ENCODE results near the gene ERBB4. TPM values are rescaled to one million over a fixed set of nuclear protein-coding genes. Genes with fewer than 3 reads are reported as not detected.

ERBB4 gene
- total RNA-seq, 8 experiments from 2014 or later, result 0.14 to 27.9 (median 7.9) TPM

DNA sequence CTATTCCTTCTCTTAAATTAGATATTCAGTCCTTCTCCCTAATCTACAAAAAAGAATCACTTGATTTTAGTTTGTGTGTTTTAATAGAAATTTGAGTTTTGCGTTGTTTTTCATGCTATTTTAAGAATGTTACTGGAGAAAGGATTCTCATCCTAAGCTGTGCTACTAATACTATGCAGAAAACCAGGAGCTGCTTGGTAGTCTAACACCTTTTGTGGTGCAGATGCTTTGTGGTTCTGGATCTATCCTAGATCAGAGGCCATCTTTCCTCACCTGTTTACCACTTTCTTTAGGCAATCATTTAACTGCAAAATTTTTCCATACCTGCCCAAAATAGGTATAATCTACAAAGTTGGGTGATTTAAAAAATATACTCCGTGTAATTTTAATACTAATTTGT is 1158.6 kb downstream of the ERBB4 start:
- in situ Hi-C loops (cut with MboI; ENCODE audit: low pct_unique_long_range_greater_than_20kb in 2 of 9, low sequenced_read_pairs in 9 of 9, unreplicated experiment in 9 of 9), result no loop called here
- H3K4me3 ChIP-seq, result no peak overlapping the region
- 0 to 100% (median 86%) methylated on average over 1 to 2 of the region's 2 CpGs; no CpG with 5 or more reads in 1 of the 10 experiments for WGBS, 10 experiments
- H3K27ac ChIP-seq, result no peak overlapping the region
- no peak for ATAC-seq (replicated peaks in 6 of 8)
- no peaks in the 10 kb centered on the region for H3K4me1 ChIP-seq (replicated peaks in 1 of 2)

DNA sequence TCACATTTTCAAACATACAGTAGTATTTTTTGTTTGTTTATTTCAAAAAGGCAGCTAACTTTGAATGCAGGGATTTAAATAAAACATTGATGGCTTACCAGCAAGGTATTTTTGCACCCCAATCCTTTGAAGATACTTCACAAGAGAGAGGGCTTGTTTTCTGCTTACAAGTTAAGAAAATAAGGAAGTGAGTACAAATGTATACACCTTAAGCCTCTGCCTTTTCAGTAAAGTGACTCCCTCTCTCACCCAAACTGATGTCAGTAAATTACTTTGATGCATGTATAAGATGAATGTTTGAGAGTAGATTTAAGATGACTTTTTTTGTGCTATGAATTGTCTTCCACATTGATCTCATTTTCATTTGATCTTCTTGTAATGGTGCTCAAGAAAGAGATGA is 1162.2 kb downstream of the ERBB4 start:
- Histone ChIP-seq H3K27ac (no peak overlapping the region), H3K4me3 (no peak overlapping the region), H3K4me1 (replicated peaks in 1 of 2) (peaks cover 0 to 22% of the 10 kb centered on the region in 2 donors)
- in situ Hi-C loops (cut with MboI; ENCODE audit: low pct_unique_long_range_greater_than_20kb in 2 of 9, low sequenced_read_pairs in 9 of 9, unreplicated experiment in 9 of 9), result no loop called here
- no peak for ATAC-seq (replicated peaks in 6 of 8)

DNA sequence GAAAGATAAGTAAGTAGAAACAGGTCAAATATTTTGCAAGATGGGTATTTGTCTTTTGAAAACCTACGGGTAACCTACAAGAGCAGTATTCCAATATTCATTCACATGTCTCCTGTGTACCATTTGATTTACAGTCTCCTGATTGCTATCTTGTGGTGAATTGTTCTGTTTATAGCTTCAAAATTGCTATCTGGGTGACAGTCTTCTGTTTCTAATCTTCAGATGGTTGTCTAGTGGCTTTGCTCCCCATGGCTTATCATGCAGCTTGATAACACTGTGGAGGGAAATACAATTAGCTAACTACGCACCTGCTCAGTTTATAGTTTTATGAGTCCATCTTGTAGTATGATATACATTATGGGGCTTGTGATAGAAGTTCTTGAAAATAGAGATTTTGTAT is 1165.4 kb downstream of the ERBB4 start:
- Histone ChIP-seq H3K27ac (no peak overlapping the region), H3K4me1 (replicated peaks in 1 of 2) (peaks cover 0 to 22% of the 10 kb centered on the region in 2 donors), H3K4me3 (no peak overlapping the region)
- ATAC-seq (replicated peaks in 6 of 8), result peak in 5 of 8 experiments; percentile 19 to 61 (median 40)
- in situ Hi-C loops (cut with MboI; ENCODE audit: low pct_unique_long_range_greater_than_20kb in 2 of 9, low sequenced_read_pairs in 9 of 9, unreplicated experiment in 9 of 9), result no loop called here
- WGBS, 10 experiments, result 11 to 94% (median 73%) methylated on average over 1 to 2 of the region's 2 CpGs

DNA sequence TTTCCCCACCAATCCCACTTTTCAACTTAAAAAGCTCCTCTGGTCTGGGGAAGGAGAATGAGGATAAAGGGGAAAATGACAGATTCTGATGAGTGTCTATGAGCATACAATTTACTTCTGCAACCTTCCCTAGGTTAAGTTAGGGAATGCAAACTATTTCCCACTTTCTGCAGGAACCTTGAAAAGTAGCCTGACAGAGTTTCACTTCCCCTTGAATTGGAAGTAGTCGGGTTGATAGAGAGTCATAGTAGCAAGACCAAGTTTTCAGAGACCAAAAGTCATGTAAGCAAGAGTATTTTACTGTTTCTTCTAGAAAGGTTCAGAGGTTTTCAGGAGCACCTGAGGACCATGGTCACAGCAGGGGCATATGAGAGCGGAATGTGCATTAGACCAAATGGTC is 1167.1 kb downstream of the ERBB4 start:
- Histone ChIP-seq H3K4me3 (no peak overlapping the region), H3K27ac (no peak overlapping the region), H3K4me1 (replicated peaks in 1 of 2) (peaks cover 0 to 22% of the 10 kb centered on the region in 2 donors)
- no peak for ATAC-seq (replicated peaks in 6 of 8)
- 20 to 100% (median 50%) methylated on average over 1 to 2 of the region's 2 CpGs; no CpG with 5 or more reads in 3 of the 10 experiments for WGBS, 10 experiments
- in situ Hi-C loops (cut with MboI; ENCODE audit: low pct_unique_long_range_greater_than_20kb in 2 of 9, low sequenced_read_pairs in 9 of 9, unreplicated experiment in 9 of 9), result no loop called here

DNA sequence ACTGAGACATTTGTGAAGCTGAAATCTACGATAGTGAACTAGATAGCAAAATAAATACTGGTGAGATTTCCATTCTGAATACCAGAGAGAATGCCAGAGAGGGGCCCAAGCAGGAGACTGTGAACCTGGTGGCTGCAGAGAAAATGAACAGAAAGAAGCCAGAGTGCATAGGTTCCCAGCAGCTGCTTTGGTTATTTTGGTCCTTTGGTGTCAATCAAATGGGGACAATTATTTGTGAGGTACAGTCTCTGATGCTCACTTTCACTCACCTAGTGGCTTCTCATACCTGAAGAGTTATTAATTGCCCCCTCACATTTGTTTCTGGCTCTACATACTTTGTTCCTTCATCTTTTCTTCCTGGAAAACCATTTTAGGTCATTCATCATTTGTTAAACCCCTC is 1170.1 kb downstream of the ERBB4 start:
- WGBS, 10 experiments, result 0 to 82% (median 78%) methylated on average over 1 of the region's 1 CpG; no CpG with 5 or more reads in 7 of the 10 experiments
- in situ Hi-C loops (cut with MboI; ENCODE audit: low pct_unique_long_range_greater_than_20kb in 2 of 9, low sequenced_read_pairs in 9 of 9, unreplicated experiment in 9 of 9), result no loop called here
- H3K27ac ChIP-seq, result no peak overlapping the region

DNA sequence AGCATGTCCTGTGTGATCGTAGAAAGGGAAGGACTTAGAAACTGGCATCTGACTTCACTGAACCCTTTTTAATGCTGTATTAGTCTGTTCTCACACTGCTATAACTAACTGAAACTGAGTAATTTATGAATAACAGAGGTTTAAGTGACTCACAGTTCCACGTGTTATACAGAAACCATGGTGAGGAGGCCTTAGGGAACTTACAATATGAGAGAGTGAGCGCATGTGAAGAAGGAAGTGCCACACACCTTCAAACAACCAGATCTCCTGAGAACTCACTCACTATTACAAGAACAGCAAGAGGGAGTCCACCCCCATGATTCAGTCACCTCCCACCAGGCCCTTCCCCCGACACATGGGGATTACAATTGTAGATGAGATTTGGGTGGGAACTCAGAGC is 1170.9 kb downstream of the ERBB4 start:
- Histone ChIP-seq H3K4me1 (replicated peaks in 1 of 2) (peaks cover 0 to 4% of the 10 kb centered on the region in 2 donors), H3K4me3 (no peak overlapping the region), H3K27ac (no peak overlapping the region)
- WGBS, 10 experiments, result 10 to 100% (median 82%) methylated on average over 1 to 3 of the region's 4 CpGs; no CpG with 5 or more reads in 1 of the 10 experiments
- ATAC-seq (replicated peaks in 6 of 8), result peak in 5 of 8 experiments; percentile 44 to 92 (median 76)
- in situ Hi-C loops (cut with MboI; ENCODE audit: low pct_unique_long_range_greater_than_20kb in 2 of 9, low sequenced_read_pairs in 9 of 9, unreplicated experiment in 9 of 9), result no loop called here

More for the DNA sequence above, 1170.1 kb downstream of the ERBB4 start:
- ATAC-seq (replicated peaks in 6 of 8), result no peak
- no peak overlapping the region for H3K4me3 ChIP-seq
- peaks cover 0 to 11% of the 10 kb centered on the region in 2 donors for H3K4me1 ChIP-seq (replicated peaks in 1 of 2)

DNA sequence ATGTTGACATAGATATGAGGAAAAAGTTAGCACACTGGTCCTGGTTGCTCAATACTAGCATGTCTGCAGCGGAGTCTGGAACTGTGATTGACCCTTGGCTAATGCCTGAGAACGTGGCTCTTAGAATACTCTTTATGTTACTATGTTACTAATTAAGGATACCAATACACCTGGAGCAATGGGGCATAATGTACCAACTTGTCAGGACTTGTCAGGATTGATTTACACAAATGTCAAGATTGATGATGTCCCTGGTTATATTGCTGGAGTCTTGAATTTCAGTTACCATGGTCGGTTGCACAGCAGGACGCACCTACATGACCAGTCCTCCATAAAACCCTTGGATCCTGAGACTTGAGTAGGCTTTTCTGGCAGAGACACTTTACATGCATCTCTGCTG is 1171.3 kb downstream of the ERBB4 start:
- Histone ChIP-seq H3K4me3 (no peak overlapping the region), H3K4me1 (replicated peaks in 1 of 2) (no peaks in the 10 kb centered on the region), H3K27ac (no peak overlapping the region)
- WGBS, 10 experiments, result 0 to 89% (median 75%) methylated on average over 1 to 4 of the region's 4 CpGs; no CpG with 5 or more reads in 3 of the 10 experiments
- peak in 2 of 8 experiments; percentile 15 to 18 for ATAC-seq (replicated peaks in 6 of 8)
- in situ Hi-C loops (cut with MboI; ENCODE audit: low pct_unique_long_range_greater_than_20kb in 2 of 9, low sequenced_read_pairs in 9 of 9, unreplicated experiment in 9 of 9), result no loop called here

DNA sequence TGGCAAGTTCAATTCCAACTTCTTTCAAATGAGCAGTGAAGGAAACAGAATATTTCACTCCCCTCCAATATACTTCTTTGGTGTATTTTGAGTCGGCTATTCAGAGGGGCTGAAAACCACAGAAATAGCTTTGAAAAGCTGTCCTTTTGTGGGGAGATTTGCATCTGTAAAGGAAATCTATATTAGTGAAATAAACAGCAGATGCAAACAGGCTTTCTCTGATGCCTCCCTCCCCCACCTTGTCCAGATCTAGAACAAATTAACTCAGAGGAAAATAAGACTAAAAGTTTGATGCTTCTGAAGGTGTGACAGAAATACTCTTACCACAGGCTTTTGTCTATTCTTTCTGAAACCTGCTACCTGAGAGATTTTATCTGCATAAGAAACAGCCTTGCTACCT is 1173.7 kb downstream of the ERBB4 start:
- H3K27ac ChIP-seq, result no peak overlapping the region
- ATAC-seq (replicated peaks in 6 of 8), result no peak
- no peaks in the 10 kb centered on the region for H3K4me1 ChIP-seq (replicated peaks in 1 of 2)
- in situ Hi-C loops (cut with MboI; ENCODE audit: low pct_unique_long_range_greater_than_20kb in 2 of 9, low sequenced_read_pairs in 9 of 9, unreplicated experiment in 9 of 9), result no loop called here
- no peak overlapping the region for H3K4me3 ChIP-seq
- WGBS, 10 experiments, result 0 to 100% (median 37%) methylated on average over 1 of the region's 1 CpG; no CpG with 5 or more reads in 2 of the 10 experiments

DNA sequence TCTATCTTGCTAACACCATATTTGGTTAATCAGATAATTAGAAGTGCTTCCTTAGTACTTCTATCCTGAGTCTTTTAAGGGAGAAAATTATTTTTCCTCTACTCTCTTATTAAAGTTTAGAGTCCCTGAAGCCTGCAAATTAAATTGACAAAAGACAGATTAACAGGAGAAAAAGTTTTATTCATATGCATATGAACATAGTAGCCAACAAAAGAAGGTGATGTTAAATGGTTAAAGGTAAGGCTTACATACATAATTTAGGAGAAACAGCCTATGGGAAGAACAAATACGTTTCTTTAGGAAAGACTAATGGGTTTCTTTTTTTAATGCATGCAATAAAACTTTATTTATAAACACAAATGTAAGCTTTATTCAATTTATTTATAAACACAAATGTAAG is 1177.2 kb downstream of the ERBB4 start:
- ATAC-seq (replicated peaks in 6 of 8), result no peak
- H3K4me1 ChIP-seq (replicated peaks in 1 of 2), result no peaks in the 10 kb centered on the region
- in situ Hi-C loops (cut with MboI; ENCODE audit: low pct_unique_long_range_greater_than_20kb in 2 of 9, low sequenced_read_pairs in 9 of 9, unreplicated experiment in 9 of 9), result no loop called here
- no peak overlapping the region for H3K4me3 ChIP-seq
- WGBS, 10 experiments, result 0 to 71% (median 24%) methylated on average over 1 of the region's 1 CpG
- H3K27ac ChIP-seq, result no peak overlapping the region

DNA sequence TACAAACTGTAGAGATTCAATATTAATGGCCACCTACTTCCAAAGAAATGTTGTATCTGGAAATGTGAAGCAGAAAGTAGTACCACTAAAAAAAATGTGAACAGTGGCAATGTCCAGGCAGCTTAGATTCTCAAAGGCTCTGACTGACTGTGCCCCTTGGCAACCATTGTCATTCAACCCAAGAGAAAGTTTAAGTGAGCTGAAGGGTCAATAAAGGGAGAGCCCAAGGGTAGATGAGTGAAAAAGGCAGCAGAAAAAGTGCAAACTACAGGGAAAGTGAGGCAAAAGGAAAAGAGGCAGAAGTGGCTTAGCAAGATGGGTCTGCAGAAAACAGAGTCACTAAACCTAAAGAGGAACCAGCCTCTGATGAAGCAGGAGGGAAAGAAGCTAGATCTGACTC is 1179.3 kb downstream of the ERBB4 start:
- peak in 1 of 8 experiments; percentile 67 for ATAC-seq (replicated peaks in 6 of 8)
- in situ Hi-C loops (cut with MboI; ENCODE audit: low pct_unique_long_range_greater_than_20kb in 2 of 9, low sequenced_read_pairs in 9 of 9, unreplicated experiment in 9 of 9), result no loop called here

DNA sequence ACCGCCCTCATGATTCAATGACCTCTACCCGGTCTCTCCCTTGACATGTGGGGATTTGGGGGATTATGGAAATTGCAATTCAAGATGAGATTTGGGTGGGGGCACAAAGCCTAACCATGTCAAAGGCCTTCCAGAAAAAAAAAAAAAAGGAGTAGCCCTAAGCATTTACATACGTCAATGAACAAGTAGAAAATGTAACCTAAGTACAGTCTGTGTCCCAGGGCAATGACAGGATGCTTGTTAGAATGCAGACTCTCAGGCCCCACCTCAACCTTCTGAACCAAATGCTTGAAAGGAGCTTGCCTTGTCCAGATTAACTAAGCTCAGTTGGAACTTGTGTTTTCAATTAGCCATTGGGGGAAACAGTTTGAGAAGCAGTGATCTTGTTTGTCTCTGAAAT is 1180.1 kb downstream of the ERBB4 start:
- Histone ChIP-seq H3K4me1 (replicated peaks in 1 of 2) (no peaks in the 10 kb centered on the region), H3K4me3 (no peak overlapping the region), H3K27ac (no peak overlapping the region)
- 0 to 100% (median 95%) methylated on average over 1 to 3 of the region's 3 CpGs; no CpG with 5 or more reads in 2 of the 10 experiments for WGBS, 10 experiments
- ATAC-seq (replicated peaks in 6 of 8), result peak in 2 of 8 experiments; percentile 83 to 88
- in situ Hi-C loops (cut with MboI; ENCODE audit: low pct_unique_long_range_greater_than_20kb in 2 of 9, low sequenced_read_pairs in 9 of 9, unreplicated experiment in 9 of 9), result no loop called here

More for the DNA sequence above, 1179.3 kb downstream of the ERBB4 start:
- no peak overlapping the region for H3K4me3 ChIP-seq
- no peak overlapping the region for H3K27ac ChIP-seq
- H3K4me1 ChIP-seq (replicated peaks in 1 of 2), result no peaks in the 10 kb centered on the region

DNA sequence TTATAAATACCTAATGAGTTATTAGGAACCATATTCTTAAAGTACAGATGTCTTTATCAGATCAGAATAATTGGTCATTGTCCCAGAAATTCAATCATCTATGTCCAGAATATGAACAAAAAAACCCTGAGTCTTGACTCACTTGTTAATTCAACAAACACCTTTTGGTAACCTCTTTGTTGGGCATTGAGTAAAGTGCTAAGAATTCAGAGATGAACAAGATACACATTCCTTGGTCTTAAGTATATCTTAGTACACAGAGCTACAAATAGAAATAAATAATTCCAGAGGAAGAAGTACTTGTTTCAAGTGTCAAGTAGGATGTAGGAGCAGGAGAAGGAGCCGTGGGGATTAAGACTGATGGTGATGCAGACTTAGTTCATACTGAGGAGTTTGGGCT is 1184.1 kb downstream of the ERBB4 start:
- 14 to 89% (median 85%) methylated on average over 1 of the region's 1 CpG; no CpG with 5 or more reads in 6 of the 10 experiments for WGBS, 10 experiments
- Histone ChIP-seq H3K4me3 (no peak overlapping the region), H3K27ac (no peak overlapping the region), H3K4me1 (replicated peaks in 1 of 2) (no peaks in the 10 kb centered on the region)
- no peak for ATAC-seq (replicated peaks in 6 of 8)
- in situ Hi-C loops (cut with MboI; ENCODE audit: low pct_unique_long_range_greater_than_20kb in 2 of 9, low sequenced_read_pairs in 9 of 9, unreplicated experiment in 9 of 9), result no loop called here

DNA sequence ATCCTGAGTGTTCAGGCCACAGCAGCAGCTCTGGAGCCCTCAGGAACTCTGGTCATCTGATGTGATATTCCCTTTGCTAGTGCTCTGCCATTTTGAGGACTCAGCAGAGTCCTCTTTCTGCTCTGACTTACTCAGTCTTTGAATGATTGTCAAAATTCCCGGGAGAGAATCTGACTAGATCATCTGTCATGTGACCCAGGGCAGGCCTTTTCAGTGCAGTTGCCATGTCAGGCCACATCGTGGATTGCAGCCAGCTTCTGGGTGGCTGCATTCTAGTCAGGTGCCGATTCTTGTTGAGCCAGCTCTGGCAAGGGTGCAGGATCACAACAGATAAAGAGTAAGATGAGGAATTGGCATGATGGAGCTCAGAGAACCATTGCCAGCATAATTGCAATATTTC is 1186.6 kb downstream of the ERBB4 start:
- H3K4me3 ChIP-seq, result no peak overlapping the region
- no peak overlapping the region for H3K27ac ChIP-seq
- WGBS, 10 experiments, result 0 to 80% (median 20%) methylated on average over 1 to 3 of the region's 3 CpGs; no CpG with 5 or more reads in 1 of the 10 experiments
- ATAC-seq (replicated peaks in 6 of 8), result peak in 5 of 8 experiments; percentile 73 to 99 (median 84)
- in situ Hi-C loops (cut with MboI; ENCODE audit: low pct_unique_long_range_greater_than_20kb in 2 of 9, low sequenced_read_pairs in 9 of 9, unreplicated experiment in 9 of 9), result no loop called here
- no peaks in the 10 kb centered on the region for H3K4me1 ChIP-seq (replicated peaks in 1 of 2)

DNA sequence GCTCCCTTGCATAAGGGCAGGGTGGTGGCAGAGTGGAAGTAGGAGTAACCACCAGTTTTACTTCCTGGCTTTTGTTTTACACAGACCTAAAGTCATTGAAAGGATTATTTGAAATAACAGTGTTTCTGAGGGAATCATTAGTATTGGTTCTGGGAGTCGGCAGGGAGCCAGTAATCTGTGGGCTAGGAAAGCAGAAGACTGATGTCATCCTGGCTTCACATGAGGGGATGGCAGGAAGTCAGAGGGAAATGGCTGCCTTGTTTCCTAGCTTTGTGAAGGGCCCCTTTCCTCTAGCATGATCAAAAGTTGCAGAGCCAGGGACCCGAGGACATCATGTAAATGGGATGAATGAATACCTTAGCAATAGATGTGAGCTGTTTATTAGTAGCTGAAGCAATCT is 1189.6 kb downstream of the ERBB4 start:
- Histone ChIP-seq H3K4me3 (no peak overlapping the region), H3K27ac (no peak overlapping the region), H3K4me1 (replicated peaks in 1 of 2) (no peaks in the 10 kb centered on the region)
- 0 to 83% (median 31%) methylated on average over 1 to 2 of the region's 2 CpGs; no CpG with 5 or more reads in 2 of the 10 experiments for WGBS, 10 experiments
- in situ Hi-C loops (cut with MboI; ENCODE audit: low pct_unique_long_range_greater_than_20kb in 2 of 9, low sequenced_read_pairs in 9 of 9, unreplicated experiment in 9 of 9), result no loop called here
- peak in 1 of 8 experiments; percentile 41 for ATAC-seq (replicated peaks in 6 of 8)
